Activated T-cell treated with anti-CD3 and anti-CD28 coated beads for 1 hour (primary cell): Measurements from ENCODE around the gene TSPAN11.
"Not testable (repeated sequence)": the region's sequence is repeated elsewhere in the genome, so short reads cannot be mapped to it uniquely, and the experiment has no call there.

ENCODE experiments used
- DNase-seq: peaks from one replicate; pipeline ENCODE4 v3.0.0-alpha.2; 2020; ENCODE audit warnings: low read depth

TSPAN11 gene

GRCh38 chr12:30926243-30927221 is at the start of gene TSPAN11:
Gene TSPAN11, plus strand, starts transcription at chr12:30926748. Its CDS starts 27,244 bp downstream, at chr12:30953992.
- no peak for DNase-seq

GRCh38 chr12:30877105-30877875 is 49.3 kb upstream of the TSPAN11 start:
- DNase-seq: no peak

GRCh38 chr12:30878024-30878423 is 48.5 kb upstream of the TSPAN11 start:
- no peak for DNase-seq

GRCh38 chr12:30880061-30880460 is 46.5 kb upstream of the TSPAN11 start:
- DNase-seq: no peak

GRCh38 chr12:30880813-30881212 is 45.7 kb upstream of the TSPAN11 start:
- DNase-seq: no peak

- DNase-seq: no peak
Observed at GRCh38 chr12:30882706-30883105, 43.8 kb upstream of the TSPAN11 start.

GRCh38 chr12:30884799-30885198 is 41.7 kb upstream of the TSPAN11 start:
- DNase-seq: no peak

- no peak for DNase-seq
Observed at GRCh38 chr12:30885321-30885720, 41.2 kb upstream of the TSPAN11 start.

GRCh38 chr12:30887226-30887625 is 39.3 kb upstream of the TSPAN11 start:
- no peak for DNase-seq

GRCh38 chr12:30888241-30888640 is 38.3 kb upstream of the TSPAN11 start:
- no peak for DNase-seq

GRCh38 chr12:30894531-30894930 is 32.0 kb upstream of the TSPAN11 start:
- not testable (repeated sequence) for DNase-seq

- no peak for DNase-seq
Observed at GRCh38 chr12:30896461-30896860, 30.1 kb upstream of the TSPAN11 start.

- DNase-seq: no peak
Observed at GRCh38 chr12:30898846-30899245, 27.7 kb upstream of the TSPAN11 start.

- no peak for DNase-seq
Observed at GRCh38 chr12:30900351-30900750, 26.2 kb upstream of the TSPAN11 start.

- no peak for DNase-seq
Observed at GRCh38 chr12:30902001-30902400, 24.5 kb upstream of the TSPAN11 start.

GRCh38 chr12:30902596-30902995 is 24.0 kb upstream of the TSPAN11 start:
- DNase-seq: no peak

- no peak for DNase-seq
Observed at GRCh38 chr12:30905463-30906009, 21.0 kb upstream of the TSPAN11 start.

GRCh38 chr12:30908076-30908721 is 18.3 kb upstream of the TSPAN11 start:
- DNase-seq: no peak

- no peak for DNase-seq
Observed at GRCh38 chr12:30908722-30909348, 17.7 kb upstream of the TSPAN11 start.

- no peak for DNase-seq
Observed at GRCh38 chr12:30909349-30910037, 17.1 kb upstream of the TSPAN11 start.

GRCh38 chr12:30910038-30910350 is 16.6 kb upstream of the TSPAN11 start:
- DNase-seq: no peak
